ENCODE measurements around the gene GCC2.

GRCh38 chr2:108491848-108492247, 42.8 kb downstream of the GCC2 start:
- TF ChIP-seq EZH2 (IDR thresholded peaks at IDR 0.05; ENCODE audit: insufficient read depth, low read length) (no peak), CTCF (IDR thresholded peaks at IDR 0.05; ENCODE audit: insufficient read depth, low read depth, low read length) (no peak)
